GM23248 (cell line): ENCODE data around the gene GPSM1. TPM values are rescaled to one million over a fixed set of nuclear protein-coding genes. Genes with fewer than 3 reads are reported as not detected.

Experiments used
- DNase-seq: peaks from one replicate; pipeline ENCODE4 v3.0.0-alpha.2; 2015
- H2AFZ ChIP-seq: fragments of 200-600 bp; sonication (generic); 2 replicates; pipeline ENCODE4 v1.6.1; 2016; ENCODE audit warnings: antibody characterized with exemption
- H3F3A ChIP-seq: fragments of 200-600 bp; sonication (generic); 2 replicates; pipeline ENCODE4 v1.6.1; 2016; ENCODE audit warnings: mild to moderate bottlenecking, antibody characterized with exemption, mixed run types; ENCODE audit not compliant: insufficient read depth
- H3K27ac ChIP-seq: fragments of 200-600 bp; sonication (generic); 2 replicates; pipeline ENCODE4 v1.5.1; 2016; ENCODE audit warnings: mild to moderate bottlenecking
- H3K27me3 ChIP-seq: fragments of 200-600 bp; sonication (generic); replicated peaks from 2 replicates; pipeline ENCODE4 v1.6.1; 2016; ENCODE audit warnings: mild to moderate bottlenecking; ENCODE audit not compliant: insufficient read depth
- H3K36me3 ChIP-seq: fragments of 200-600 bp; sonication (generic); 2 replicates; pipeline ENCODE4 v1.6.1; 2016; ENCODE audit warnings: low read depth, mild to moderate bottlenecking
- H3K4me1 ChIP-seq: fragments of 200-600 bp; sonication (generic); 2 replicates; pipeline ENCODE4 v1.6.1; 2016; ENCODE audit warnings: mild to moderate bottlenecking; ENCODE audit not compliant: insufficient read depth
- H3K4me2 ChIP-seq: fragments of 200-600 bp; sonication (generic); one replicate; pipeline ENCODE4 v1.6.1; 2016; ENCODE audit warnings: mild to moderate bottlenecking; ENCODE audit not compliant: unreplicated experiment
- H3K4me3 ChIP-seq: fragments of 200-600 bp; sonication (generic); 2 replicates; pipeline ENCODE4 v1.5.1; 2016; ENCODE audit warnings: mild to moderate bottlenecking
- H3K79me2 ChIP-seq: fragments of 200-600 bp; sonication (generic); 2 replicates; pipeline ENCODE4 v1.6.1; 2016; ENCODE audit warnings: mild to moderate bottlenecking; ENCODE audit not compliant: insufficient read depth
- H3K9ac ChIP-seq: fragments of 200-600 bp; sonication (generic); 2 replicates; pipeline ENCODE4 v1.6.1; 2016; ENCODE audit warnings: mild to moderate bottlenecking
- H3K9me2 ChIP-seq: fragments of 200-600 bp; sonication (generic); 2 replicates; pipeline ENCODE4 v1.6.1; 2016; ENCODE audit warnings: mixed run types, mild to moderate bottlenecking, moderate library complexity; ENCODE audit not compliant: insufficient read depth
- H3K9me3 ChIP-seq: fragments of 200-600 bp; sonication (generic); one replicate; pipeline ENCODE4 v1.6.1; 2017; ENCODE audit warnings: low read depth
- H4K20me1 ChIP-seq: fragments of 200-600 bp; sonication (generic); 2 replicates; pipeline ENCODE4 v1.6.0; 2016; ENCODE audit not compliant: insufficient read depth
- EZH2 ChIP-seq: fragments of 200-600 bp; sonication (generic); IDR thresholded peaks from 2 replicates; pipeline ENCODE4 v1.6.1; 2018; ENCODE audit warnings: antibody characterized with exemption, mild to moderate bottlenecking; ENCODE audit not compliant: insufficient read depth, poor library complexity, severe bottlenecking
- EZH2phosphoT487 ChIP-seq: fragments of 200-600 bp; sonication (generic); IDR thresholded peaks from 2 replicates; pipeline ENCODE4 v1.6.1; 2018; ENCODE audit warnings: antibody characterized with exemption, moderate library complexity, mild to moderate bottlenecking, low read depth; ENCODE audit not compliant: insufficient read depth
- whole genome bisulfite sequencing, 2 experiments: methylation state at CpG; one replicate each; pipeline ENCODE4 v1.1.6; 2015 to 2017; ENCODE audit warnings: low lambda C conversion rate in 2 of 2, low coverage in 1 of 2; ENCODE audit errors: missing lambda C conversion rate in 2 of 2; 5-methylcytosine and 5-hydroxymethylcytosine counted together
- in situ Hi-C: fragments of 300-500 bp; cut with MboI; formaldehyde crosslinking; loops from 2 replicates; pipeline ENCODE4 v1.15.0; 2020
- polyA plus RNA-seq: library from polyadenylated mRNA; unstranded; fragments of >200 nt; fragmentation: Nextera tagmentation; extraction: Ambion mirVana; gene quantifications from 2 replicates; pipeline ENCODE4 v1.2.1, GENCODE V29; 2016
- total RNA-seq: library from RNA; depleted of rRNA; stranded (reverse); fragments of >200 nt; shearing (Covaris generic); gene quantifications from 2 replicates; pipeline ENCODE4 v1.2.3, GENCODE V29; 2014

GPSM1 gene
- total and polyA plus RNA-seq, 2 experiments from 2014 or later, result 13.7 to 57.1 TPM

- Histone ChIP-seq H3K27ac (no peak overlapping the region), H3K36me3 (peaks cover 14% of the 10 kb centered on the region; the same call in 1 of the 2 replicates), H3K27me3 (no peaks in the 10 kb centered on the region), H2AFZ (no peak overlapping the region), H3K9me2 (no peaks in the 10 kb centered on the region), H3K4me3 (no peak overlapping the region), H3F3A (no peaks in the 10 kb centered on the region), H3K4me1 (no peaks in the 10 kb centered on the region), H3K9me3 (no peaks in the 10 kb centered on the region), H4K20me1 (no peaks in the 10 kb centered on the region), H3K79me2 (peaks cover 21% of the 10 kb centered on the region), H3K9ac (no peak overlapping the region), H3K4me2 (no peak overlapping the region)
- WGBS, 2 experiments, result 86 to 89% methylated on average over 15 to 17 of the region's 21 CpGs
- in situ Hi-C loops, result no loop called here
- TF ChIP-seq EZH2phosphoT487 (no peak), EZH2 (no peak)
- DNase-seq, result no peak
Observed at GRCh38 chr9:136392538-136393449, 65.5 kb downstream of the GPSM1 start.

GRCh38 chr9:136393531-136393930, 66.2 kb downstream of the GPSM1 start:
- DNase-seq, result no peak
- in situ Hi-C loops, result no loop called here
- H3K9me3 ChIP-seq, result no peaks in the 10 kb centered on the region

DNA sequence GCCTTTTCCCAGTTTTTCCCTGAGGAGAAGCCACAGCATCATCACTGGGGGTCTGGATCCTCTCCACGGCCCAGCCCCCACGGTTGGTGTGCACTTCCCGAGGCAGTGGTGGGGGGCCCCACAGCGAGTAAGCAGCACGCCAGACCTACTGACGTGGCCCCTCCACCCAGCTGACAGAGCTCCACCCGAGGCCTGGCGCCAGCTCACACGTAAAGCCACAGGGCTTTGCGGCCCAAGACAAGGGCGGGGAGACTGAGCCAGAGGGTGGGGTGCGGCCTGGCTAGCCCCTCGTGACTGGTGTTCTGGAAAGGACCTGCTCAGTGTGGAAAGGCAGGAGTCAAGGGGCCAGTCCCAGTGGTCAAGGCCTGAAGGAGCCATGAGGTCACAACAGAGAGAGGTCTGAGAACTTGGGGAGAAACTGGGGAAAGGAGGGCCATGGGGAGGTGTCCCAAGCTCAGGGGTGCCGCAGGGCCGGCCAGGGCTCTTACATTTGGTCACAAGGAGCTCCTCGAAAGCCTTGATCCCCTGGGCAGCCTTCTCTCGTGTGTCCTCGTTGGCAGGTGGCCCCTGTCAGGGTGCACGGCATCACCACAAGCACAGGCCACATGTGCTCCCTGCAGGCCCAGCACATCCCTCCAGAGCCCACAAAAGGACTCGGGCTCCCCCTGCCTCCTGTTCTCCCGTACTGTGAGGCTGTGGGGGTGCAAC, 67.1 kb downstream of the GPSM1 start:
- no peaks in the 10 kb centered on the region for H3K27me3 ChIP-seq
- no peak overlapping the region for H3K27ac ChIP-seq
- no peaks in the 10 kb centered on the region for H4K20me1 ChIP-seq
- TF ChIP-seq EZH2 (no peak), EZH2phosphoT487 (no peak)
- no peak overlapping the region for H3K9ac ChIP-seq
- H3K79me2 ChIP-seq, result peaks cover 38% of the 10 kb centered on the region
- 95% methylated on average over 19 to 21 of the region's 21 CpGs for WGBS, 2 experiments
- no peaks in the 10 kb centered on the region for H3F3A ChIP-seq
- H3K4me3 ChIP-seq, result no peak overlapping the region
- no peaks in the 10 kb centered on the region for H3K9me3 ChIP-seq
- H2AFZ ChIP-seq, result no peak overlapping the region
- no peak overlapping the region for H3K4me2 ChIP-seq
- peaks cover 4% of the 10 kb centered on the region; the same call in 1 of the 2 replicates for H3K36me3 ChIP-seq
- in situ Hi-C loops, result no loop called here
- peaks cover 7% of the 10 kb centered on the region for H3K4me1 ChIP-seq
- H3K9me2 ChIP-seq, result no peaks in the 10 kb centered on the region
- DNase-seq, result no peak

More at GRCh38 chr9:136393531-136393930, 66.2 kb downstream of the GPSM1 start:
- Histone ChIP-seq H3K4me2 (no peak overlapping the region), H3K4me3 (no peak overlapping the region), H3K36me3 (peaks cover 11% of the 10 kb centered on the region; the same call in 1 of the 2 replicates), H3K27ac (no peak overlapping the region), H3K79me2 (peaks cover 29% of the 10 kb centered on the region), H3K4me1 (peaks cover 2% of the 10 kb centered on the region), H2AFZ (no peak overlapping the region), H3F3A (no peaks in the 10 kb centered on the region), H3K9ac (no peak overlapping the region), H3K9me2 (no peaks in the 10 kb centered on the region), H4K20me1 (no peaks in the 10 kb centered on the region), H3K27me3 (no peaks in the 10 kb centered on the region)
- TF ChIP-seq EZH2 (no peak), EZH2phosphoT487 (no peak)
- 85 to 86% methylated on average over 13 to 17 of the region's 17 CpGs for WGBS, 2 experiments

GRCh38 chr9:136395020-136395340, 67.6 kb downstream of the GPSM1 start:
- peaks cover 4% of the 10 kb centered on the region; the same call in 1 of the 2 replicates for H3K36me3 ChIP-seq
- H3K9ac ChIP-seq, result no peak overlapping the region
- in situ Hi-C loops, result no loop called here
- no peaks in the 10 kb centered on the region for H3F3A ChIP-seq
- H3K79me2 ChIP-seq, result peaks cover 43% of the 10 kb centered on the region
- no peaks in the 10 kb centered on the region for H3K27me3 ChIP-seq
- no peaks in the 10 kb centered on the region for H3K9me3 ChIP-seq
- no peak for TF ChIP-seq EZH2
- TF ChIP-seq EZH2phosphoT487, result no peak
- no peak overlapping the region for H2AFZ ChIP-seq
- H4K20me1 ChIP-seq, result no peaks in the 10 kb centered on the region
- 89 to 91% methylated on average over 13 of the region's 13 CpGs for WGBS, 2 experiments
- no peaks in the 10 kb centered on the region for H3K9me2 ChIP-seq
- H3K4me2 ChIP-seq, result no peak overlapping the region
- no peak overlapping the region for H3K27ac ChIP-seq
- DNase-seq, result no peak
- H3K4me3 ChIP-seq, result no peak overlapping the region
- H3K4me1 ChIP-seq, result peaks cover 7% of the 10 kb centered on the region
